ENCODE results near the gene ZBTB37. TPM values are rescaled to one million over a fixed set of nuclear protein-coding genes. Genes with fewer than 3 reads are reported as not detected.

The ZBTB37 gene
- total and polyA plus RNA-seq, 9 donors: 2.3 to 20.0 (median 14.7) TPM

DNA sequence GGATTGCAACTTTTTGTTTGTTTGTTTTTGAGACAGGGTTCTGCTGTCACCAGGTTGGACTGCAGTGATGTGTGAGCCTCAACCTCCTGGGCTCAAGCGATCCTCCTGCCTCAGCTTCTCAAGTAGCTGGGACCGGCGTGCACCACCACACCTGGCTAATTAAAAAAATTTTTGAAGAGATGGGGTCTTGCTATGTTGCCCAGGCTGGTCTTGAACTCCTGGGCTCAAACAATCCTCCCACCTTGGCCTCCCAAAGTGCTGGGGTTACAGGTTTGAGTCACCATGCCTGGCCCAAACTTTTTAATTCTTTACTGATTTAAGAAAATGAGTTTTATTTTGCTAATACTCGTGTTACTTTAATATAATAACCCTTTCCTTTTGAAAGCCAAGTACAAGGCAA is 80.4 kb downstream of the ZBTB37 start:
- DNase-seq: no peak
- Histone ChIP-seq H3K4me1 (ENCODE audit: insufficient read depth) (no peaks in the 10 kb centered on the region), H3K27me3 (no peaks in the 10 kb centered on the region), H3K36me3 (no peaks in the 10 kb centered on the region), H3K4me3 (no peak overlapping the region), H3K9me3 (no peaks in the 10 kb centered on the region), H3K27ac (no peak overlapping the region)
- no peak for TF ChIP-seq EP300 (IDR thresholded peaks at IDR 0.05)
- TF ChIP-seq CTCF (IDR thresholded peaks at IDR 0.05): no peak
- TF ChIP-seq POLR2A (IDR thresholded peaks at IDR 0.05): no peak
- intact Hi-C loops (cut with DNase I): no loop called here
- WGBS, 3 donors: 97 to 99% (median 97%) methylated on average over 4 of the region's 4 CpGs

Small RNA genes lying within 50 kb of the gene (small RNA-seq; reads per million reads assigned to genes)
- not detected for gene RNA5SP67

Other genes with a start within 250 kb of the ZBTB37 start
- gene TEX50, start 233.0 kb upstream of the ZBTB37 start, total RNA-seq: not detected
- gene TEX50, start 233.0 kb upstream of the ZBTB37 start, polyA plus RNA-seq: not detected
- 1 to 10 TPM in 4 of 7 donors, under 1 TPM in 3; 0.30 to 7.1 (median 2.5) TPM for gene ANKRD45, start 198.5 kb upstream of the ZBTB37 start, total RNA-seq
- 1 to 10 TPM in 1 of 2 donors, under 1 TPM in 1; 0.91 to 2.6 TPM for gene ANKRD45, start 198.5 kb upstream of the ZBTB37 start, polyA plus RNA-seq
- gene KLHL20, start 153.4 kb upstream of the ZBTB37 start, total RNA-seq: 10 to 100 TPM; 16.8 to 33.4 (median 23.0) TPM
- 10 to 100 TPM; 15.6 to 27.7 TPM for gene KLHL20, start 153.4 kb upstream of the ZBTB37 start, polyA plus RNA-seq
- gene DARS2, start 43.7 kb upstream of the ZBTB37 start, total RNA-seq: 10 to 100 TPM in 2 of 7 donors, 1 to 10 TPM in 5; 7.8 to 11.5 (median 9.1) TPM
- 10 to 100 TPM in 1 of 2 donors, 1 to 10 TPM in 1; 4.3 to 20.5 TPM for gene DARS2, start 43.7 kb upstream of the ZBTB37 start, polyA plus RNA-seq
- gene CENPL, start 43.5 kb upstream of the ZBTB37 start, total RNA-seq: 1 to 10 TPM; 1.1 to 5.6 (median 3.1) TPM
- gene CENPL, start 43.5 kb upstream of the ZBTB37 start, polyA plus RNA-seq: 1 to 10 TPM; 2.4 to 3.9 TPM
- gene GAS5, start 391 bp upstream of the ZBTB37 start, total RNA-seq: 1,000 to 10,000 TPM in 6 of 7 donors, 100 to 1,000 TPM in 1; 958 to 2,885 (median 1,266) TPM
- gene GAS5, start 391 bp upstream of the ZBTB37 start, polyA plus RNA-seq: 1,000 to 10,000 TPM in 1 of 2 donors, 100 to 1,000 TPM in 1; 802 to 2,293 TPM
- gene SERPINC1, start 48.9 kb downstream of the ZBTB37 start, total RNA-seq: 1 to 10 TPM in 2 of 7 donors, under 1 TPM in 1, not detected in 4; 0.40 to 1.6 (median 1.1) TPM
- gene SERPINC1, start 48.9 kb downstream of the ZBTB37 start, polyA plus RNA-seq: under 1 TPM in 1 of 2 donors, not detected in 1; 0.37 TPM
- gene RC3H1, start 154.0 kb downstream of the ZBTB37 start, total RNA-seq: 10 to 100 TPM; 16.4 to 33.8 (median 31.6) TPM
- gene RC3H1, start 154.0 kb downstream of the ZBTB37 start, polyA plus RNA-seq: 1 to 10 TPM; 4.6 to 5.9 TPM